Suppressor macrophage (primary cell): ENCODE data around the gene SRP19.
"Not testable (repeated sequence)": the region's sequence is repeated elsewhere in the genome, so short reads cannot be mapped to it uniquely, and the experiment has no call there.

ENCODE experiments used
- DNase-seq, 4 experiments: peaks; one replicate each; pipeline ENCODE4 v3.0.0-alpha.2; 2020 to 2022

Gene SRP19

GRCh38 chr5:112876362-112876761 lies 15.3 kb downstream of the SRP19 start:
- no peak for DNase-seq

- DNase-seq, result no peak
Measured at GRCh38 chr5:112878101-112878500, 17.0 kb downstream of the SRP19 start.

DNA sequence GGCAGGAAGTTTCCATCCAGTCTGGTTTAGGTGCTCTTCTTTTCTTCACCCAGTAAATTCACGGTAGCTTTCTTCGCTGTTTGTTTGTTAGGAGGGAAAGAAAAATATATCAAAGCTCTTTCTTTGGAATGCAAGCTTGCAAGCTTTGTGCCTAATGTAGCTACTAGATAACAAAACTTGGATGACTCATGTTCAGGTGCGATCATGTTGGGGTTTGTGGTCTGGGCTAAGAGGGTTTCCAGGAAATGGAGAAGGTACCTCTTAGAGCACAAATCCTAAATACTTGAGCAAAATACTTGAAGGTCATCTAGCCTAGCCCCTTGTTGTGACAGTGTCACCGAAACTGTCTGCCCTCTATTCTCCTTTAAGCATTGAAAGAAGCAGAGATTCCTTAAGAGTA lies 17.7 kb downstream of the SRP19 start:
- no peak for DNase-seq

- DNase-seq, result no peak
Measured at GRCh38 chr5:112880219-112880964, 19.3 kb downstream of the SRP19 start.

DNA sequence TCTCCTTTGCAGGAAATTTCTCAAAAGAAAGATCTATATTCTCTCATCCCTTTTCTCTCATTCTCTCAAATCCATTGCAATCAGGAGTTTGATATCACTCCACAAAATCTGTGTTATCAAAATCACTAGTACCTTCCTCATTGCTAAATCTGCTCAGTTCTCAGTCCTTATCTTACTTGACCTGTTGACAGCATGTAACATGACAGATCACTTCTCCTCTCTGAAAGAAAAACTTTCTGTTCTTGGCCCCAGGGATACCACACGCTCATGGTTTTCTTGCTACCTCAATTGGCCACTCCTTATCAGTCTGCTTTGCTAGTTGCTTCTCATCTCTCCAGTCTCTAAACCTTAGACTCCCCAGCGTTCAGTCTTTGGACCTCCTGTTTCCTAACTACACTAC lies 22.1 kb downstream of the SRP19 start:
- DNase-seq, result no peak

- DNase-seq, result no peak
Measured at GRCh38 chr5:112885001-112885400, 23.9 kb downstream of the SRP19 start.

- no peak for DNase-seq
Measured at GRCh38 chr5:112886975-112887374, 25.9 kb downstream of the SRP19 start.

GRCh38 chr5:112892066-112892465 lies 31.0 kb downstream of the SRP19 start:
- DNase-seq, result not testable (repeated sequence)

GRCh38 chr5:112892776-112893175 lies 31.7 kb downstream of the SRP19 start:
- DNase-seq, result no peak

DNA sequence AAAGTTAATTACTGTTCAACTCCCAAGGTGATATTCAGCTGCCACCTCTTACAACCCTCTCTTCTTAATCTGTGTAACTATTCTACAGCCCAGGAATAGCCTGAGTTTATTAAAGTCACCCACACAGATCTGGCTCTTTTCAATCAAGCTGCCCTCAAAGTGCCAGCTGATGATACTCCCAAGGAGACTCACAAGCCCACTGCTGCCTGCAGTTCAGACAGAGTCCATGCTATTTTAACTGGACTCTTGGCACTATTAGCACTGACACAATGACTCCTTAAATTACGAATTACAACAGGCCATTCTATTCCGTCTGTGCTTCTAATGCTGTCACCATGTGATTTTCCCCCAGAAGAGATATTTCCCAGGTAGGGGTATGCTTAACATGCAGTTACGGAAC lies 34.6 kb downstream of the SRP19 start:
- no peak for DNase-seq

DNA sequence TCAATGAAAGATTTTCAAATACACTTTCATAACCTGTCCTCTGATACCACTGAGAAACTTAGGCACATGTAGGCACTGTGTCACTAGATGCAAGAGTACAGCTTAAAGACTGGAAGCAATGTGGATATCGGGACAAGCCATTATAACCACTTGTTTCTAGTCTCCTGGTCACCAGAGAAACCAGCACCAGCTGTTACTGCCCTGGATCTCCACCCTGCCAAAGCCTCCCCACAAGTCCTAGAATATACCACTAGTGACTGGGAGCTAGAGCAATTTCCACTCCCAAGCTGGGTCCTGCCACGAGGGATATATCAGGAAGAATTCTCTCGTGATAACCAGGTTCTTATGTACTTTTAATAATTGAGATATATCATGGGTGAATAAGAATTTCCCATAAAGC lies 41.5 kb downstream of the SRP19 start:
- DNase-seq, result no peak

GRCh38 chr5:112904996-112905395 lies 43.9 kb downstream of the SRP19 start:
- DNase-seq, result peak; percentile 19 to 60 (median 40)

GRCh38 chr5:112906637-112907036 lies 45.5 kb downstream of the SRP19 start:
- no peak for DNase-seq

DNA sequence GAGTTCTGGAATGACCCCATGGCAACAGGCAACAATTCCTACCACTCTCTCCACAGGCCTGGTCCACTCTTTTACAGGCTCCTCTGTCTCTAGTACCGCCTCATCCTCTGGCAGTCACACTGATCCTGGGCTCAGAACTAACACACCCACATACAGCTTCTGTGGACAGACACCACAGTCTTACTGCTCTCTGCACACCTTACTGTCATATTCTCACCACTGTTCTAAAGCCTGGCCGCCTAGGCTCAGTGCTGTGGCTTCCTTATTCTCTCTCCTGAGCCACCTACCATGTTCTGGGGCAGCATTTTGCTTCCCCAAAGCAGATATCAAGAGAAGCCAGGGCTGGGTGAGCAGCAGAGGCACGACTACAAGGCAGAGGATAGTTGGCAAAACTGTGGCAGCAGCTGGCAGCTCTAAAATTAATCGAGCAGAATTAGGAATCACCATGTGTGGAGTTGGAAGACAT lies 46.1 kb downstream of the SRP19 start:
- DNase-seq, result peak in 1 of 4 experiments; percentile 11

DNA sequence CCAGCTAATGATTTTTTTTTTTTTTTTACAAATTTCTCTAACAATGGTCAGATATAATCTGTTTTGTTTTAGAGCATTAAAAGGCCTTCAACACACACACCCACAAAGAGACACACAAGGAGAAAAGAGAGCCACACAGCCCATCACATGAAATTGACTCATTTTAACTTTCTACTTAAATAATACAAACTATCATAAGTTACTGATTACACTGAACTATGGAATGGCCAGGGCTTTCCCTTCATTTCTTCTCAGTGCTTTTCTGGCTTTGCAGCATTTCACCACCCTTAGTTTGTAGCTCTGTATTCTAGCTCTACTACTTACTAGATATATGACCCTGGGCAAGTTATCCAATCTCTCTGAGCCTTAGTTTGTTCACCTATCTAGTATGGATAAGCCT lies 47.8 kb downstream of the SRP19 start:
- DNase-seq, result no peak

DNA sequence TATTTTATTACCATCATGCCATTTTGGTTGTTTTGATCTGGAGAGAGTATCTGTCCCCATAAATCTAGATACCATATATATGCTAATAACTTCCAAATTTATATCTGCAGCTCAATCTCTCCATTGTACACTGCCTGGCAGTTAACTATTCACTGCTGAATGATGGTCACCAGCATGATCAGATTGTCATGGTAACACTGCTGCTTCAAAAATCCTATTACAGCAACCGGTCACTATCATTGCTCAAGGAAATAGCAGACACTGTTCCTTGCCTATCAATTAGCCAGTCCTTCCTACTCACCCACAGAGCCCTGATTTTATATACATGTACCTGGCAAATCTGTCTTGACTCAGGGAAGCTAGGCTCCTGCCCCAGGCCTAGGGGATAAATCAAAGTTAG lies 49.4 kb downstream of the SRP19 start:
- DNase-seq, result no peak

DNA sequence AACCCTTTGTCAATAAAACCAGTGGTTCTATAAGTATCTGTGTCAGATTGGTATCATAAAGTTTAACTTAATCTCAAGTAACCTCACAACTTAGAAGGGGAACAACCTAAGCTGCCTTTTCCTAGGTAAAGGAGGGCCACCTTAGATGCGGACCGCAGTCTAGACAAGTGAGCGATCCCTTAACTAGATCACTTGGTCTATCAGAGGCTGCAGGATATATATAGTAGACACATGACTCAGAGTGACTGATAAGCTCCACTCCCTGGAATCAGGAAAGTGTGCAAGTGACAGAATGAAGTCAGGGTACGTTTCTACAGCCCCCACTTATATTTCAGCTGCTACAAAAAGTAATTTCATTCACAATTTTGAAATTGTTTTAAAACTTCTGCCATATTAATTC lies 53.5 kb downstream of the SRP19 start:
- no peak for DNase-seq

- no peak for DNase-seq
Measured at GRCh38 chr5:112915831-112916230, 54.7 kb downstream of the SRP19 start.

DNA sequence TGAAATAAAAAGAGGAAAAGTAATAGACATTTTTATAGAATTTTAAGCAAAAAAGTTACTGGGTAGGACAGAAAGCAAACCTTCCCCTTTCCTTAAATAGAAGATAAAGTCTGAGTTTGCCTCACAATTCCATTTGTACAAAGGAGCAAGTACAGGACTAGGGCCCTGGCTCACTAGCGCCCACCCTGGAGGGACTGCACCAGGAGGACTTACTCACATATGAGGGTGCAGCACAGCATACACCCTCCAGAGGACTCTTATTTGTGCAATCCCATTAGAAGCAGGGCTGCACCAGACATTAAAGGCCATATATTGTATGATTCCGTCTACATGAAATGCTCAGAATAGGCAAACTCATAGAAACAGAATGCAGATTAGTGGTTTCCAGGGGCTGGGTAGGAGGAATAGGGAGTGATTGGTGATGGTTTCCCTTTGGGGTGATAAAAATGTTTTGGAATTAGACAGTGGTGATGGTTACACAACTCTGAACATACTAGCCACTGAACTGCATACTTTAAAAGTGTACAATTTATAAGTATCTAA lies 56.4 kb downstream of the SRP19 start:
- DNase-seq, result peak; percentile 9 to 39 (median 21)

GRCh38 chr5:112918136-112918535 lies 57.0 kb downstream of the SRP19 start:
- no peak for DNase-seq

GRCh38 chr5:112918679-112919078 lies 57.6 kb downstream of the SRP19 start:
- DNase-seq, result no peak
